ENCODE data around the gene RAPGEF6. TPM values are rescaled to one million over a fixed set of nuclear protein-coding genes. Genes with fewer than 3 reads are reported as not detected.
A peak's percentile ranks its signal among the peaks of the same experiment; 100 is the strongest.

The RAPGEF6 gene
- total RNA-seq, 1 experiment from 2014 or later, result 26.1 TPM

DNA sequence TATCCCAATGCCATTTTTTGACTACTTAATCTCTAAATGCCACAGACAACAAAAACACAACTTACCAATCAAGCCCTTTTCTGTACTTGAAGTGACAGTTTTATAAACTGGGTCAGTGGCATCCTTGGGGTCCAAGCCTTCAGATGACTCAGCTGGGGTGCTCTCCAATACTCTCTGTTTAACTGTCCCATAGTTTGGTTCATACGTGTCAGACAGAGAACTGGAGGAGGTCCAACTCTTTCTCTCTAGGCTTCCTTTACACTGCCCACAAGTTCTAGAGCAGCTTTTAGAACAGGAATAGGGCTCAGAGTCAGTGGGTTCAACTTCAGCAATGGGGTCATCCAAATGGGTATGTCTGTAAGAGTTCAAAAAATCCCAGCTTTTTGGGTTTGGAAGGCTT lies 204.2 kb downstream of the RAPGEF6 start:
- Histone ChIP-seq H3K4me3 (ENCODE audit: low read depth, low read length, poor library complexity, severe bottlenecking) (no peak overlapping the region), H3K27ac (ENCODE audit: low read depth, low read length, poor library complexity, severe bottlenecking) (no peak overlapping the region), H3K36me3 (ENCODE audit: insufficient read depth, low read length, poor library complexity, severe bottlenecking) (peaks cover 35% of the 10 kb centered on the region), H3K4me1 (ENCODE audit: insufficient read depth, low read length, poor library complexity, severe bottlenecking) (no peaks in the 10 kb centered on the region), H3K9me3 (ENCODE audit: low read depth, low read length, poor library complexity, severe bottlenecking) (no peaks in the 10 kb centered on the region), H3K27me3 (replicated peaks; ENCODE audit: insufficient read depth, low read depth, low read length, poor library complexity) (no peaks in the 10 kb centered on the region)
- no TSS peak for BruUV-seq (replicated peaks)
- ChIA-PET POLR2A (ENCODE audit: low non-redundant PET) (no interaction called here), CTCF (no interaction called here)
- intact Hi-C loops (cut with micrococcal nuclease; ENCODE audit: unreplicated experiment), result no loop called here
- TF ChIP-seq, protein P1, sequence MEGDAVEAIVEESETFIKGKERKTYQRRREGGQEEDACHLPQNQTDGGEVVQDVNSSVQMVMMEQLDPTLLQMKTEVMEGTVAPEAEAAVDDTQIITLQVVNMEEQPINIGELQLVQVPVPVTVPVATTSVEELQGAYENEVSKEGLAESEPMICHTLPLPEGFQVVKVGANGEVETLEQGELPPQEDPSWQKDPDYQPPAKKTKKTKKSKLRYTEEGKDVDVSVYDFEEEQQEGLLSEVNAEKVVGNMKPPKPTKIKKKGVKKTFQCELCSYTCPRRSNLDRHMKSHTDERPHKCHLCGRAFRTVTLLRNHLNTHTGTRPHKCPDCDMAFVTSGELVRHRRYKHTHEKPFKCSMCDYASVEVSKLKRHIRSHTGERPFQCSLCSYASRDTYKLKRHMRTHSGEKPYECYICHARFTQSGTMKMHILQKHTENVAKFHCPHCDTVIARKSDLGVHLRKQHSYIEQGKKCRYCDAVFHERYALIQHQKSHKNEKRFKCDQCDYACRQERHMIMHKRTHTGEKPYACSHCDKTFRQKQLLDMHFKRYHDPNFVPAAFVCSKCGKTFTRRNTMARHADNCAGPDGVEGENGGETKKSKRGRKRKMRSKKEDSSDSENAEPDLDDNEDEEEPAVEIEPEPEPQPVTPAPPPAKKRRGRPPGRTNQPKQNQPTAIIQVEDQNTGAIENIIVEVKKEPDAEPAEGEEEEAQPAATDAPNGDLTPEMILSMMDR (conservative IDR thresholded peaks at IDR 0.05; ENCODE audit: low read depth, low read length), result no peak
- TF ChIP-seq EZH2 (IDR thresholded peaks at IDR 0.05; ENCODE audit: borderline replicate concordance, low read depth, low read length, poor library complexity, severe bottlenecking), result no peak
- no peak for DNase-seq (ENCODE audit: low spot score)

DNA sequence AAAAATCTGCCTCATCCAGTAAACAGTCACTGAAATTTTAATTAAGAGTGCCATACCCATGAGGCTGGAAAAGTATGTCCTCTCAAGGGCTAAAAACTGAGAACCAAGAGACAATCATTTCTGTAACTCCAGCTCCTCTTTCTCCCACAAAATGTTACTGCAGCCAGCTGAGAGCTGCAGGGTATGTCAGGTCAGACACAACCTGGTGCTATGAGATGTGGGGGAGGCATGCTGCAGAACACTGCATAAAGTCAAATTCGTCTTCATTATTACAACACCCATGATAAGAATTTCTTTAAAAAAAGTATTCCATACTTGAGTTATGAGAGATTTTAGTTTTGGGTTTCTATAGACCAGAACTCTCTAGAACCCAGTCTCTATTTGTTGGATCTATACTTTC lies 209.0 kb downstream of the RAPGEF6 start:
- CTCF ChIA-PET, result no interaction called here
- no peak for DNase-seq (ENCODE audit: low spot score)
- Histone ChIP-seq H3K27me3 (replicated peaks; ENCODE audit: insufficient read depth, low read depth, low read length, poor library complexity) (no peaks in the 10 kb centered on the region), H3K9me3 (ENCODE audit: low read depth, low read length, poor library complexity, severe bottlenecking) (no peaks in the 10 kb centered on the region), H3K36me3 (ENCODE audit: insufficient read depth, low read length, poor library complexity, severe bottlenecking) (peaks cover 16% of the 10 kb centered on the region), H3K4me1 (ENCODE audit: insufficient read depth, low read length, poor library complexity, severe bottlenecking) (no peaks in the 10 kb centered on the region), H3K4me3 (ENCODE audit: low read depth, low read length, poor library complexity, severe bottlenecking) (no peak overlapping the region), H3K27ac (ENCODE audit: low read depth, low read length, poor library complexity, severe bottlenecking) (no peak overlapping the region)
- POLR2A ChIA-PET (ENCODE audit: low non-redundant PET), result no interaction called here
- intact Hi-C loops (cut with micrococcal nuclease; ENCODE audit: unreplicated experiment), result no loop called here
- no peak for TF ChIP-seq EZH2 (IDR thresholded peaks at IDR 0.05; ENCODE audit: borderline replicate concordance, low read depth, low read length, poor library complexity, severe bottlenecking)
- TF ChIP-seq, protein P1 (conservative IDR thresholded peaks at IDR 0.05; ENCODE audit: low read depth, low read length), result no peak
- BruUV-seq (replicated peaks), result no TSS peak

DNA sequence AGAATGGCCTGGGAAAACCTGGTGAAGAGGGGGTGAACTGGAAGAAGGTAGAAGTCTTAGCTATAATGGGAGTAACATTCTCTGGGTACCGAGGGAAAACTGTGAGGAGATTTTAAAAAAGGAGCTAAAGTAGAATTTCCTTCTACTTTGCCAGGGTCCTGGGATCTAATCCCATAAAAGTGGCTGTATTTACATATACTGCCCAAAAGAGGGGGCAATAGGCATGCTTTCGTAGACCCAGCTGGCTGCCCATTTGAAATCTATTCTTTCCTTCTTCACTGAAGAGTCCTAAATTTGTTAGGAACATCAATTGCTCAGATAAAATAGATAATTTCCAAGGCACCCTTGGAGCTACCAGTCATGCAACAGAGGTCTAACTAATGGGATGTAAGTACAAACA lies 212.0 kb downstream of the RAPGEF6 start:
- ChIA-PET CTCF (interaction anchor here (0.6 to 1.4 kb wide), 3 partner anchors 558 to 640 kb away, joined by 3 to 13 read pairs (median 5); no protein-coding TSS in a partner anchor), POLR2A (ENCODE audit: low non-redundant PET) (no interaction called here)
- Histone ChIP-seq H3K9me3 (ENCODE audit: low read depth, low read length, poor library complexity, severe bottlenecking) (no peaks in the 10 kb centered on the region), H3K27me3 (replicated peaks; ENCODE audit: insufficient read depth, low read depth, low read length, poor library complexity) (no peaks in the 10 kb centered on the region), H3K36me3 (ENCODE audit: insufficient read depth, low read length, poor library complexity, severe bottlenecking) (peaks cover 11% of the 10 kb centered on the region), H3K4me3 (ENCODE audit: low read depth, low read length, poor library complexity, severe bottlenecking) (no peak overlapping the region), H3K27ac (ENCODE audit: low read depth, low read length, poor library complexity, severe bottlenecking) (no peak overlapping the region), H3K4me1 (ENCODE audit: insufficient read depth, low read length, poor library complexity, severe bottlenecking) (no peaks in the 10 kb centered on the region)
- TF ChIP-seq EZH2 (IDR thresholded peaks at IDR 0.05; ENCODE audit: borderline replicate concordance, low read depth, low read length, poor library complexity, severe bottlenecking), result no peak
- TF ChIP-seq, protein P1 (conservative IDR thresholded peaks at IDR 0.05; ENCODE audit: low read depth, low read length), result peak; percentile 73
- intact Hi-C loops (cut with micrococcal nuclease; ENCODE audit: unreplicated experiment), result loop anchor here (1.0 to 2.0 kb wide), 2 partner anchors 585 to 640 kb away; no protein-coding TSS in a partner anchor
- DNase-seq (ENCODE audit: low spot score), result peak; percentile 44
- no TSS peak for BruUV-seq (replicated peaks)

Data from A673 (cell line).